Hippocampal formation (tissue), 2 donors: ENCODE measurements around the gene EDAR.
A peak's percentile ranks its signal among the peaks of the same experiment; 100 is the strongest.

Experiments
- DNase-seq, 2 donors: peaks; one replicate each; lab custom pipeline; 2025; lab: John Stamatoyannopoulos, UW

EDAR gene

DNA sequence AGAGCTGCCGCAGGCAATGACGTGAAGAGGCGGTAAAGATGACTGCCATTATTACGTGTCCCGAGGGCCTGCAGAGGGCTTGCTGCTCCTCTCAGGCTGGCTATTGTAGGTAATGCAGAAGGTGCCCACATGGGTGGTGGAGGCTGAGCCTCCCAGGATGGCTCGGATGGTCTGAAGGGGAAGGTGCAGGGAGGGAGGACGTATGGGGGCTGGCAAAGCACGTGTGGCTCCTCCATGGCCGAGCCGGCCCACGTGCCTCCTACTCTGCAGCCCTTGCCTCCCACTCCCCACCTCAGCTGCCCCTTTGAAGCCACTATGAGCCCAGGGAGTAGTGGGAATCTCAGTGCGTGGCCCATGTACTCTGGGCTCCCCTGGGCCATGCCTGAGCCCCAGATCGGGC, 48.9 kb downstream of the EDAR start:
- no peak for DNase-seq

DNA sequence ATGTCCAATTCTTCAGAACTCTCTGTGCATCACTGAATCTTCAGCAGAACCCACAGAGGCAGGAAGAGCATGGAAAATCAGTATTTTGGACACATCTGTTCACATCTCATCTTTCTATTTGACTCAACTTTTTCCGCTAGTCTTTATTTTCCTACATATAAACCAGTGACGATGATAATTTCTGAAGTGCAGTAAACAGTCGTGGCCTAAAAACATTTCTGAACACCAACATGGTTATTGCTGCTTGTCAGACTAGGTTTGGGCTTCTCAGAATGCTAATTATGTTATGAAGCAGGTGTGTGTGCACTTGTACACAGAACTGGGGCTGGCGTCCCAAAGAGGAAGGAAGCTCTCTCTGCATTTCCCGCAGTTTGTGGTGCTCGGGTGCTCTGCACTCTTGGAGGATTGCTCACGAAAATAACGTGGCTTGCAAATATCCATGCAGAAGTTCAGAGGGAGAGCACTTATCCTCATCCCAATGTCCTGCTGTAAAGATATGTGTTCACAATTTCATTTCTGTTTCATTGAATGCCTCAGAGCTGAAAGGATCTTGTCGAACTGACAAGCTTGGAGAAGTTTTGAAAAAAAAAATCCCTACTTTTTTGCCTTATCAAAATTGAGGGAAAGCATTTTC, 50.8 kb downstream of the EDAR start:
- no peak for DNase-seq

DNA sequence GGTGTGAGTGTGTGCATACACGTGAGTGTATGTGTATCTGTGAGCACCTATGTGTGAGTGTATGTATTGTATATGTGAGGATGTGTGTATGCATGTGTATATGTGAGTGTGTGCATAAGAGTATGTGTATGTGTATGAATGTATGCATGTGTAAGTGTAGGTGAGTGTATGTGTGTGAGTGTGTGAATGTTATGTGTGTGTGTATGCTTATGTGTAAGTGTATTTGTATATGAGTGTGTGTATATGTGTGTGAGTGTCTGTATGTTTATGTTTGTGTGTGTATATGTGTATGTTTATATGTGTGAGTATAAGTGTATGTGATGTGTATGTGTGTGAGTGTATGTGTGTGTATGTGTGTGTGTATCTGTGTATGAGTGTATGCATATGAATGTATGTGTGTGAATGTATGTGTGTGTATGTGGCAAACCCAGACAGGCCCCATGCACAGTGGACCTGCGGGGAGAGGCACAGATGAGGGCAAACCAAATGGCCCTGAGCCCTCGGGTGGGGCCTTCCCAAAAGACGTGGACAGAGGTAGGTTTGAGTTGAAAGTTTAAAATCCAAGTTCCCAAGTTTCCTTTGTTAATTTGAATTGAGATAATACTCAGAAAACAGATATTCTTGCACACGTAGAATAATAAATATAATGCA, 51.5 kb downstream of the EDAR start:
- DNase-seq = no peak

- DNase-seq = no peak
Observed at GRCh38 chr2:108936866-108937265, 52.2 kb downstream of the EDAR start.

DNA sequence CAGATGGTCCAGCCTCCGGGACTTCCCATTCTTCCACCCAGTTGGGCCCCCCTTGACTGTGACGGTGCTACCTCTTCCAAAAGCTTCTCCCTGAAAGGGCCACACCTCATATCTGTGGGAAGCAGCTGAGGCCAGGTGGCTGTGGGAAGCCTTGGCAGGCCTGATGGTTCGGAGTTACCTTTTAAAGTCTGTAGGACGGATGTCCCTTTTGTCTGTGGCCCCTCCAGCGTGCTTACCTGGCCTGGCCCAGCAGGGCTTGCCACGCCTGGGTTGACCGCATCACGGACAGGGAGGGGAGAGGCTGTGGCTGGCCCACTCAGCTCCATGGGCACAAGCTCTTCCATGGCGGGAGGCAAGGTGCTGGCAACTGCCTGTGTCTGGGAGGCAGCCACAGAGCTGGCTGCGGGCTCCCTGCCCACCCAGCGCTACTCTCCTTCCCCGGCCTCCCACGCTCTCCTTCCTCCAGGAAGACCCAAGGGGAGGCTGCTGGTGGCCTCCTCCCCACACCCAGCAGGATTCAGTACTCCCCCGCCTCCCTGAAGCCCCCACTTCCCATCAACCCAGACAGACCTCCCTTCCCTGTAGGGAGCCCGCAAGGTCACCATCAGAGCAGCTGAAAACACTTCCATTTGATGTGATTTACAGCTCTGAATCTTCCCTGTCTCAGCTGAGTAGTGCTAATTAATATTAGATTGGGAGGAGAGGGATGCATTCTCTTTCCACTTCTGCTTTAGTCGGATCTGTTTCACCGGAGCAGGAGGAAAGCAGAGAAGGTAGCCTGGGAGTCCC, 52.8 kb downstream of the EDAR start:
- no peak for DNase-seq

GRCh38 chr2:108935271-108935741, 53.7 kb downstream of the EDAR start:
- no peak for DNase-seq

DNA sequence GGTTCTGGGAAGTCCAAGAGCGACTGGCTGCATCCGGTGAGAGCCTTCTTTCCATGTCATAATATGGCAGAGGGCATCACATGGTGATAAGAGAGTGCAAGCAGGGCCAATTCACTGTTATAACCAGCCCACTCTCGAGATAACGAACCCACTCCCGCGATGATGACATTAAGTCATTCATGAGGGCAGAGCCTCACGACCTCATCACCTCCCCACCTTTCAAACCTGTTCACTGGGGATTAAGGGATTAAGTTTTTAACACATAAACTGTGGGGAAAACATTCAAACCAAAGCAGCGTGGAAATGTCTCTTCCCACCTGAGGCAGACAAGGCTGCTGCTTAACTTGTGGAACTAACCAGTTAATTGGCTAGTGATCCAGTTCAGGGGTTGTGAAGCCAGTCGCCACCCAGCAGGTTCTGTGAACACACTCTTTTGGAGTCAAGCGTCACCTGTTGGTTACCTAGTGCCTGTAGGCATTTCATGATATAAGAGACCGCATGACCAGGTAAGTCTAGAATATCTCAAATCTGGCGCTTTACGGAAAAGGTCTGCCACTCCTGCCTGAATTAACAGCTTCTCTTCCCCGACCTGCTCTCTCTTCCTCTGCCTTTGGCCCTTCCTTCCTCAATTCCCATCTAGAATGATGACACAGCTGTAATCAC, 54.3 kb downstream of the EDAR start:
- no peak for DNase-seq

- no peak for DNase-seq
Observed at GRCh38 chr2:108934151-108934550, 54.9 kb downstream of the EDAR start.

GRCh38 chr2:108933691-108934117, 55.3 kb downstream of the EDAR start:
- no peak for DNase-seq

DNA sequence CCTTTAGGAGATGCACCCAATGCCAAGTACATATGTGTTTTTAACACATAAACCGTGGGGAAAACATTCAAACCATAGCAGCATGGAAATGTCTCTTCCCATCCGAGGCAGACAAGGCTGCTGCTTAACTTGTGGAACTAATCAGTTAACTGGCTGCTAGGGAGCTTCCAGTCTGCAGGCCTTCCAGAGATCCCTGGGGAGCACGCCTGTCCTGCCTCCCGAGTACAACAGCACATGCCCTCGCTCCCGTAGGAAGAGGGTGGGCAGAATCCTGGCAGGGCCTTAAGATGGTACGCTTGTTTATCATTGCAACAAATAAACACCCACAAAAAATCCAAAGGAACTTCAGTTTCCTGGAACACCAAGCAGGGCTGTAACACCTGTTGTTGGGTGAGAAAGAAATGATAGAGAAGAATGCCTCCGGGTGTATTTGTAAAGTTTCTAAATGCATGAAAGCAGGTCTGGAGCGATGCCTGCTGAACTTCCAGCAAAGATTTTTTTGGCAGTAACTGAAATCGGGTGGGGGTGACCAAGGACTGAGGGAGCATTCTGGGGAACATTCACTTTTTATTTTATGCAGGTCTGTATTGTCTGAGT, 56.2 kb downstream of the EDAR start:
- DNase-seq = no peak

DNA sequence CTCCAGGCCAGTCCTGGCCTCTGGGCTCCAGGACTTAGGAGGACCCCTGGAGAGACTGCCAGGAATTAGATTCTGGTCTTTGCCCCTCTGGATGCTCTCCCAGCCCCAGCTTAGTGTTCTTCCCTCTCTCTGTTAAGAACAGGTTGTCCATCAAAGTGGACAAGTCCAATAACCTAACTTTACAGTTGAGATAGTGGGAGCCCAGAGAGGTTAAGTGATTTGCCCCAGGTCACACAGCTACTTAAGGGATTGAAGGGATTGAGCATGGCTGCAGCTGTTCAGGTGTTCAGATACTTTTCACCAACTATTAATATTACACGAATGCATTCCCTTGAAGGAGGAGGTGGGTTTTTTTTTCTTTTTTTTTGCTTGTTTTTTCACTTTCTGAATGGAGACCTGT, 57.6 kb downstream of the EDAR start:
- no peak for DNase-seq

GRCh38 chr2:108929807-108930425, 59.1 kb downstream of the EDAR start:
- DNase-seq = no peak

- DNase-seq = no peak
Observed at GRCh38 chr2:108928660-108929377, 60.2 kb downstream of the EDAR start.

DNA sequence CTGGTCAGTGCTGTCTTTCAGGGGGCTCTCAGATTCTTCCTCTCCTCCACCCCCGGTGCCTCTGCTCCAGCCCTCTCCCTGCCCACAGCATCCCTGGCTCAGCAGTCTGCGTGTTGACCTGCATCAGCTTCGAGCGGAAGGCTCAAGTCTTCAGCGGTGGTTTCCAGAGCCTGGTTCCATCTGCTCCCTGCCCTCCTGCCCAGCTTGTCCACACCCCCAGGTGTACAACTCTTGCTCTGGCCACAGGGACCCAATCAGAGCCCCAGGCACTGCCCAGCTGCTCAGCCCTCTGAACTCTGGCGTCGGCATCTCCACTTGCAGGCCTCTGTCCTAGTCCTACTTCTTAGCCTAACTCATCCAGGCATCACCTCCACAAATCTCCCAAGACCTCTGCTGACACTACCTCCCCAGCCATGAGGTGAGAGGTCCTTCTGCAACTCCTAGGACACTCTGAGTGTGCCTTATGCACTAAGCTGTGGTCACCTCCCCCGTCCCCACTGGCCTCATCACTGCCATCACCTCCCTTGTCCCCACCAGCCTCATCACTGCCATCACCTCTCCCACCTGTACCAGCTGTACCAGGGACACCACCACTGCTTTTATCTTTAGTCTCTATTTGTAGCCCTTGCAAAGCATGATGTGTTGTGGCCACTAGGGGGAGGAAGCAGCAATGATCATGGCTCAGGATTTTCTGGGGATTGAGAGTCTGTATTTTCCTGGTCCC, 60.9 kb downstream of the EDAR start:
- peak in 1 of 2 donors; percentile 48 for DNase-seq

GRCh38 chr2:108927405-108927804, 61.6 kb downstream of the EDAR start:
- DNase-seq = no peak

DNA sequence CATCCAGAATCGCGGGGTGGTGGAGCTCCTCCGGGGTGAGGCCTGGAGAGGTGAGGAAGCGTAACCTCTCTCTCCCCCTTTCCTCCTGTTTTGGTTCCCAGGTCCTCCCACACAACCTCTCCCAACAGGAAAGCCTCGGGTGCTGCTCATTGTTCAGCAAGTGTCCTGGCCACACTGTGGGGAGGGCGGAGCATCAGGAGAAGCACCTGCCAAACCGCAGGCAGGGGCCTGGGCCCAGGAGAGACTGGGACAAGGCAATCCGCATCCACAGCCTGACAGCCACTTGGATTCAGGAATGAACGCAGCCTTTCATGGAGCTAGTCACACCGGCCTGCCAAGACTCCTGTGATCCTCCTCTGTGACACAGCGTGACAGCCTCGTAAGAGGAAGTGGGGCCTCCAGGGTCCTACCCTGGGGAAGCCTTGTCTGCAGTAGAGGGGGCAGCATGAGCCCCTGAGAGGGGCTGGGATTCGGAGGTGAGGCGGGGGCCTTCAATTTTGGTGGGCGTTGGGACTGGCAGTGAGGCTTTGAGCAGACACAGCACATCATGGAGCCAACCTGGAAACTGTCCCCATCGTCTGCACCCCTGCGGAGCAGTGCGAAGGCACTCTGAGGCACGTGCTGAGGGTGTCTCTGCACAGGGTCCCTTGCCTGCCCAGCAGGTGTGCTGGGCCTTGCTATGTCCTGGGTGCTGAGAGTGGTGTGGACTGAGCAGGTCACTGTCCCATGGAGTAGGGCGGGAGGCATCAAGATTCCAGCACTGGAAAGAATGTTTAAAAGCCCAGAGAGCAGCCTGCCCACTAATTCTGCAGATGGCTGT, 62.2 kb downstream of the EDAR start:
- DNase-seq = no peak

DNA sequence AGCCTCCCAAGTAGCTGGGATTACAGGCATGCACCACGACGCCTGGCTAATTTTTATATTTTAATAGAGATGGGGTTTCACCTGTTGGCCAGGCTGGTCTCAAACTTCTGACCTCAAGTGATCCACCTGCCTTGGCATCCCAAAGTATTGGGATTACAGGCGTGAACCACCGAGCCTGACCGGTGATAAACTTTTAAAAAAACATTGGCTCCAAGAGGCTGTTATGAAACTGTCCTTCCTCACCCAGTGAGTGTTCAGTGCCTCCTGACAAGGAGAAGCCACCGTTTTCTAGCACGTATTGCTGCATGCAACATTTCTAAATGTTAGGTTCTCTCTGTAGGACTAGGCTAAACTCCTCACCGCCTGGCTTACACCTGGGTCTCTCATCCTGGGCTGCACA, 63.3 kb downstream of the EDAR start:
- no peak for DNase-seq

- DNase-seq = no peak
Observed at GRCh38 chr2:108925286-108925685, 63.7 kb downstream of the EDAR start.

GRCh38 chr2:108924580-108925251, 64.3 kb downstream of the EDAR start:
- DNase-seq = no peak
